Activated CD4-positive, CD25-positive, alpha-beta regulatory T cell treated with anti-CD3 and anti-CD28 coated beads, Interleukin-2, amount 50 U/mL, for 16 hours (primary cell): ENCODE results near the gene PLA2G5.
"Not testable (repeated sequence)": the region's sequence is repeated elsewhere in the genome, so short reads cannot be mapped to it uniquely, and the experiment has no call there.

Experiments
- DNase-seq: peaks from one replicate; pipeline ENCODE4 v3.0.0-alpha.2; 2020; ENCODE audit warnings: low read depth, low spot score

The PLA2G5 gene

GRCh38 chr1:20117236-20117635 is 47.2 kb downstream of the PLA2G5 start:
- DNase-seq: no peak

GRCh38 chr1:20119347-20119746 is 49.4 kb downstream of the PLA2G5 start, which contains the start of gene PLA2G2D:
PLA2G2D (minus strand) TSS chr1:20119536; CDS start chr1:20119498, 38 bp downstream.
- DNase-seq: no peak

DNA sequence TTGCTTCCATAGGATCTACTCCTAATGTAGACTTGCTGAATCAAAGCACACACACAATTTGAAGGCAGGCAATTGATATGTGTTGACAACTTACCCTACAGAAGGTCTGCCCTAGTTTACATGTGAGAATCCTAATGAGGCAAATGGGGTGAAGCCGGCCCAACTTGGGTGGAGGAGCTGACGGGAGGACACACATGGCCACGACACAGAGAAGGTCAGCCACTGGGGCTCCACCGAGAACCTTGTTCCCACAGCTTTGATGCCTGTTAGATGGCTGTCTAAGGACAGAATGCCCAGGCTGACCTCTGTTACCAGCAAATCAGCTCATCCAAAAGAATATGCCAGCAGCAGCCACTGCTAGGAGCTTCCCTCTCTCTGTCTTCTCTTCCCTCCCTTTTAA is 50.8 kb downstream of the PLA2G5 start:
- no peak for DNase-seq

GRCh38 chr1:20123722-20124455 is 53.9 kb downstream of the PLA2G5 start:
- DNase-seq: no peak

DNA sequence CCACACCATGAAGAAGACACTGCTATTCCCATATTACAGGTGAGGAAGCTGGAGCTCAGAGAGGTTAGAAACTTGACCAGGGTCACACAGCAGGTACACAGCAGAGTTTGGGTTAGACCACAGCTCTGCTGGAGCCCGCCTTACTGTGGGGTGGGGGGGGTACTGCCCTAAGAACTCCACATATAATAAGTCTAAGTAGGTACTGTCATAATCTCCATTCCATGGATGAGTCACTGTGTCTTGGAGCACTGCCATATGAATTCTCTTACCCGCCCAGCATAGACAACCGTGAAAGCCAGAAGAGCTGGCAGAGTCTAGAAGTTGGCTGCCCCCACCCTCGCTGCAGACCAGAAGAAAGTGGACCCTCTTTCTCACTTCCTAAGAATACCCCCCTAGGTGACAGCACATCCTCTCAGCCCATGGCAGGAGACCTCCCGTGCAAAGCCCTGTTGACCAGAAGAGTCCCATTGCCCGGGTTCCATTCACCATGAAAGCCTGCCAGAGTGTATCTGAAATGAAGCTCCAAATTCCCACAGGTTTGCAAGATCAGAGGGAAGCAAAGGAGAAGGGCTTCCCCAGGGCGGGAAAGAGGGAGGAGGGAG is 54.6 kb downstream of the PLA2G5 start:
- DNase-seq: no peak

DNA sequence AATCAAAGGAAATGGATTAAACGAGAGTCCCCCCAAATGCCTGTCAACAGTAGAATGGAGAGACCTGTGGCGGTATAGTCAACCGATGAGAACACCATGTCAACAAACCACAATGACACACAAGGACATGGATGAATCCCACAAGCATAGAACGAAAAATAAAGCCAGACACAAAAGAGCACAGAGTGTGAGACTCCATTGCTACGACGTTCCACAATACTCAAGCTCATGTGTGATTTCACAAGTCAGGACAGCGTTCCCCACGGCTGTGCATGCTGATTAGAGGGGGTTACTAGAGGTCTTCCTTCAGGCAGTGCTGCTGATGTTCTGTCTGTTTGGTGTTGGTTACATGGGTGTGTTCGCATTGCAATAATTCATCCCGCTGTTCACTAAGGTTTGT is 55.1 kb downstream of the PLA2G5 start:
- DNase-seq: no peak

GRCh38 chr1:20126041-20126805 is 56.2 kb downstream of the PLA2G5 start:
- DNase-seq: no peak

DNA sequence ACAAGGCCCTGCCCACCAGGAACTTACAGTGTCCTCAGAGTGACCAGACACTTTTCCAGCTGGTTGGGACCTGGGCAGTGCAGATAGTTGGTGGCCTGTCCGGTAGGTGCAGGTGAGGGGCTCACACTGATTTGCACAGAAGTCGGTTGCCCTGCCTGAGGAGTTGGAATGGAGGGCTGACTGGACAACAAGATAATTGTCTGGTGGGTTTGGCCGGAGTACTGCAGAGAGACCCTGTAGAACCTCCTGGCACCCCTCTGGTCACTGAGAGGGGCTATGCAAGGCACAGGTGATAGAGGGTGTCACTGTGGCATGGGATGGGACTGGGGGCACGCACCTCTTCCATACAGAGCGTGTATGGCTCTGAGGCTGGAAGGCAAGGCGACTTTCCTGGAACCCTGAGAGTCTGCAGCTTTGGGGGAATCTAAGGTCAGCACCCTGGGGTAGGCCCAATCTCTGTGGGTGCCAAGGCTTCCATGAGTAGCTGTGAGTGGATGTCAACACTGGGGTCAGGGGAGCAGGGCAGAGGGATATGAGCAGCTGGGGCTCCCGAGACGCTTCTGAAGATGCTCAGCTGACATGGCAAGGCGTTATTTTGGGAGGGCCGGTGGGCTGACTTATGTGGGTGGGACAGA is 56.9 kb downstream of the PLA2G5 start:
- DNase-seq: no peak

GRCh38 chr1:20130518-20130917 is 60.5 kb downstream of the PLA2G5 start:
- DNase-seq: not testable (repeated sequence)

DNA sequence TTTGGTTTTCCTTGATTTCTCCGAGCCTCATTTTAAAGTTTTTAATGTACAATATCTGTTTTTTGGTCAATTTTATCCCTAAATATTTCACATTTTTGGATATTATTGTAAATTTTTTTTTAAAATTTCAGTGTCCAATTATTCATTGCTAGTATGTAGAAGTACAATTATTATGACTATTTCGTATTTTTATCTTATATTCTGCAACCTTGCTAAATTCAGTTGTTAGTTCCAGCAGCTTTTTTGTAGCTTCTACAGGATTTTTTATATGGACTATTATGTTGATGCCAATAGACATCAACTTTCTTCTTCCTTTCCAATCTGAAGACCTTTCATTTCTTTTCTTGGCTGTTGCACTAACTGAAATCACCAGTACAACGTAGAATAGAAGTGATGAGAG is 65.0 kb downstream of the PLA2G5 start:
- no peak for DNase-seq

DNA sequence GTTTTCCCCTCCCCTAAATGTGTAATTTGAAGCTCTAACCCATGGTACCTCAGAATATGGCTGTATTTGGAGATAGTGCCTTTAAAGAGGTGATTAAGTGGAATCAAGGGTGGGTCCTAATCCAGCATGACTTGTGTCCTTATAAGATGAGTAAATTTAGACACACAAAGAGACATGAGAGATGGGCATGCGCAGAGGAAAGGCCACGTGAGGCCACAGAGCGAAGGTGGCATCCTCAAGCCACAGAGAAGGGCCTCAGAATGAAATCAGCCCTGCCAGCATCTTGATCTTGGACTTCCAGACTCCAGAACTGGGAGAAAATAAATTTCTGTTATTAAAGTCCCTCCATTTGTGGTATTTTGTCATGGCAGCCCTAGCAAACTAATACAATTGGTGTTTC is 66.3 kb downstream of the PLA2G5 start:
- no peak for DNase-seq

DNA sequence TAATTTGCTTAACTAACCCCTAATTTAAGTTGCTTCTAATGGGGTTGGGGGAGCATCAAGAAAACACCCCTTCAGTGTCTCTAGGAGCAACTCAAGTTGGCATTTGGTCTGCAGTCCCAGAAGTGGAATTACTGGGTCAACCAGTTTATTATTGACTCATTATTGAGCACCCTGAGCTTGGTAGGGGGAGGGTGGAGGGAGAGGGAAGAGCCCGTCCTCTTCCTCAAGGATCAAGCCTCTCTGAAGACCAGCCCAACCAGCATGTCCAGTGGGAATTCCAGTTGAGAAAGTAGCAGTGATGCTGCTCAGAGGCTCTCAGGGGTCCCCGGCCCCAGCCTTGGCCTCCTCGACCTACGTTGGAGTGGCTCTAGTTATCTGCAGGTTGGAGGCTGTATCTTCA is 67.1 kb downstream of the PLA2G5 start:
- no peak for DNase-seq

- DNase-seq: no peak
Observed at GRCh38 chr1:20137604-20138003, 67.6 kb downstream of the PLA2G5 start.

DNA sequence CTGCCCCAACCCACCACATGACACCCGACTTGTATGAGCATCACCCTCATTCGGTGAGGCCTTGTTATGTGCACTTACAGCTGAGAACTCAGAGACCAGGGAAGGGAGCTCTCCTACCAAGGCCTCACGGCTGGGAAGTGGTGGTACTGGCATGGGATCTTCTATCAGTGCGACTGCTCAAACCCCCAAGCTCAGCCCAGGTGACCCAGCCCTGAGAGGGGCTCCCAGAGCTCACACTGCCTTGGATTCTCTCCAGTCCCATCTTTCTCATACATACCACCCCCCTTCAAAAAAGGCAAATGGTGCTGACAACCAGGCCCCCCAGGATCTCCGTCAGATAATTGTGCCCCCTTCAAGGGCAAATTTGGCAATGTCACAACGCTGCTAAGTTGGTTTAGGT is 68.4 kb downstream of the PLA2G5 start:
- no peak for DNase-seq

- no peak for DNase-seq
Observed at GRCh38 chr1:20138961-20139550, 69.1 kb downstream of the PLA2G5 start, which contains the start of gene PLA2G2F. PLA2G2F (plus strand) TSS chr1:20139323; CDS start chr1:20139428, 105 bp downstream.

- DNase-seq: no peak
Observed at GRCh38 chr1:20139776-20140612, 70.0 kb downstream of the PLA2G5 start.

GRCh38 chr1:20141001-20141400 is 71.0 kb downstream of the PLA2G5 start:
- no peak for DNase-seq

GRCh38 chr1:20141466-20141865 is 71.5 kb downstream of the PLA2G5 start:
- DNase-seq: no peak
